ENCODE data around the gene GALNT17.

Gene GALNT17

DNA sequence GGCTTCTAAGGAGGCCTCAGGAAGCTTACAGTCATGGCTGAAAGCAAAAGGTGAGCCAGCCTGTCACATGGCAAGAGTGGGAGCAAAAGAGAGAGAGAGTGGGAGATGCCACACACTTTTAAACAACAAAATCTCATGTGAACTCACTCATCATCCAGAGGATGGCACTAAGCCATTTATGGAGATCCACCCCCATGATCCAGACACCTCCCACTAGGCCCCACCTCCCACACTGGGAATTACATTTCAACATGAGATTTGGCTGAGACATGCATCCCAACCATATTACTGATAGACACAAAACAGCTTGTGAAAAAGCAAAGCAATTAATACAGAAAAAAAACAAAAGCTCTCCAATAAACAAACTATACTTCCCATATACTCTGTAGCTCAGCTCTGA is 210.3 kb downstream of the GALNT17 start:
- DNase-seq (ENCODE audit: low spot score) = no peak

DNA sequence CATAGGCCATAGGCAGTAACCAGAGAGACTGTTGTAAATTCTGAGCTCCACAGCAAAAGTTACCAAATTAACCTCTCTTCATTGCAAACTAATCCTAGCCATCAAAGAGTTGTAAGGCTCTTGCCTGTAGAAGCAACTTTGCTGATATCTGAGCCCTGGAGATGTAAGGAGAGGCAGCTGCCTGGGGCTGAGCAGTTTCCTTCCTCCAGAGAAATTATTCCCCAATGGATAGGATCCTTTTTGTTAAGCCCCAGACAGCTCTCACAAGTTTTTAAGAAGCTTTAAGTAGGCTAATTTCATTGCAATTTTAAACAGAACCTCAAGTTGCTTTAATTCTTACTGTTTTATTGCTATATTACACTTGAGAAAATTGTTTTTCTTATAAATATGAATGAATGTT is 211.1 kb downstream of the GALNT17 start:
- no peak for DNase-seq (ENCODE audit: low spot score)

- DNase-seq (ENCODE audit: low spot score) = no peak
These were observed 211.9 kb downstream of the GALNT17 start for GRCh38 chr7:71343892-71344291.

GRCh38 chr7:71345117-71345884 is 213.4 kb downstream of the GALNT17 start:
- DNase-seq (ENCODE audit: low spot score) = no peak

- DNase-seq (ENCODE audit: low spot score) = no peak
These were observed 217.1 kb downstream of the GALNT17 start for GRCh38 chr7:71348821-71349681.

- DNase-seq (ENCODE audit: low spot score) = no peak
These were observed 217.9 kb downstream of the GALNT17 start for GRCh38 chr7:71349682-71350481.

DNA sequence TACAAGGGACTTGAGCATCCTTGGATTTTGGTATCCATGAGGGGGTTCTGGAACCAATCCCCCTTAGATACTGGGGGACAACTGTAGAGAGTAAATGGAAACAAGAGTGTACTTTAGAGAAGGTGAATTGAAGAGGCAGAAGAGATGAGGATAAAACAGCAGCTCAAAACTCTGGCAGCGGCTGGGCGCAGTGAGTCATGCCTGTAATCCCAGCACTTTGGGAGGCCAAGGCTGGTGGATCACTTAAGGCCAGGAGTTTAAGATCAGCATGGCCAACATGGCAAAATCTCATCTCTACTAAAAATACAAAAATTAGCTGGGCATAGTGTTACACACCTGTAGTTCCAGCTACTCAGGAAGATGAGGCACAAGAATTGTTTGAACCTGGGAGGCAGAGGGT is 218.7 kb downstream of the GALNT17 start:
- DNase-seq (ENCODE audit: low spot score) = no peak

DNA sequence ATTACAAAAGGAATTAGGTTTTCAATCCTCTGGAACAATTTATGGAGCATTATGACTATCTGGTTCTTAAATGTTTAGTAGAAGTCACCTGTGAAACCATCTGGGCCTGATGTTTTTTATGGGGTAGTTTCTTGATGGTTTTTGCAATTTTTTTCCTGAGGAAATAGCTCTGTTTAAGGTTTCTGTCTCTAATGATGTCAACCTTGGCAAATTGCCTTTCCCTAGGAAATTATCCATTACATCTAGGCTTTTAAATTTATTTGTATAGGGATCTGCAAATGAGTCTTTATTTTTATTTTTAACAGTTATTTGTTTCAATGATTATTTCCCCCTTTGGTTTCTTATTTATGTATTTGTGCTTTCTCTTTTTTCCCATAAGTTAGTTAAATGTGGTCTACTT is 222.8 kb downstream of the GALNT17 start:
- no peak for DNase-seq (ENCODE audit: low spot score)

DNA sequence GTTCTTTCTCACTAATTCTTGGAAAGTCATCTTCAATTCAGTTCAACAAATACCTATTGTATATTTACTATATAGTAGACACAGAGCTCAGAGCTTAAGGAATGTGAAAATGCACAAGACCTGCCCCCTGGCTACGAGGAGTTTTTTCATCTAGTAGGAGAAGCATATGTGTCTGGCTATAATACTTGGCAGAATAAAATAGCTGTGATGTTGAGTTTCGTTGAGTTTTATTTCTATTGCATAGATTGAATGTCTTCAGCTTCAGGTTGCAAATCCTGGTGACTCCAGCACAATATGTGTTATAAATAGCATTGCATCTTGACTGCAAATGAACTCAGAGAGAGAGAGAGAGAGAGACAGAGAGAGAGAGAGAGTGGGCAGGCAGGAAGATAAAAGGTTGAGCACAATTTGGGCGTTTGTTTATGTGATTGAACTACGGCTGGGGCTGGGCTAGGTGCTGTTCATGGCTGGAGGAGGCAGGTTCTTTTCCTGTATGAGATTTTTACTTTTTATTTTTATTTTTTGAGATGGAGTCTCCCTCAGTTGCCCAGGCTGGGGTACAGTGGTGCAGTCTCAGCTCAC is 229.6 kb downstream of the GALNT17 start:
- no peak for DNase-seq (ENCODE audit: low spot score)

GRCh38 chr7:71362240-71362639 is 230.3 kb downstream of the GALNT17 start:
- DNase-seq (ENCODE audit: low spot score) = no peak

DNA sequence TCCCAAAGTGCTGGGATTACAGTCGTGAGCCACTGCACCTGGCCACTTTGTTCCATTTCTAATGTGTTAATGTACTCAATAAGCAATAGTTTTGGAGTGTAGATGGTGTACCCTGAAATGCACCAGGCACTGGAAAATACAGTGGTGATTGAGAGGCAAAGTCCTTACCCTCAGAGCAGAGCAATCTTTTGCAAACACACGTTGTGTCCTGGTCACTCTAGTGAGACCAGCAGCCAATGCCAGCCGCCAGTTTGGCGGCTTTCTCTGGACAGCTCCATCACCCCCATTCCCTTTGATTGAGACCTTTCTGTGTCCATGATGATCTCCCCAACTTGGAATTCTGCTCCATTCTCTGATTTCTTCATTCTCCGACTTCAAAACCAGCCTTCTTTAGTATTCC is 231.3 kb downstream of the GALNT17 start:
- no peak for DNase-seq (ENCODE audit: low spot score)

GRCh38 chr7:71363627-71364026 is 231.7 kb downstream of the GALNT17 start:
- DNase-seq (ENCODE audit: low spot score) = no peak

GRCh38 chr7:71364551-71364950 is 232.6 kb downstream of the GALNT17 start:
- no peak for DNase-seq (ENCODE audit: low spot score)

DNA sequence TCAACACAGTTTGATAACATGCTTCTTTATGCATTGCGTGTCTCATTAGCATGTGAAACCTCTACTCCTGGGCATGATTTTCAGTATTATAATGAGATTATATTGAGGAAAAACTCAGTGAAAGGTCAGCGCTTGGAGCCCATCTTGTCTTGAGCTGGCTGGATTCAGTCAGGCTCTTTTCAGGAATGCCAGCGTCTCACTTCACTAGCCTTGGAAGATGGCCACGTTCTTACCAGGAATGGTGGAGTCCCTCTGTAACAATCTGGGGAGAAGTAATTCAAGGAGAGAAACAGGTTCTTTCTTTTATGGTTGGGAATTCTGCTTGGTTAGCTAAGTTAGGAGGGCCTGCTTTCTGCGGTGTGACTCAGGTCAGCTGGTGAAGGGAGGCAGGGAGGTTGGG is 241.0 kb downstream of the GALNT17 start:
- DNase-seq (ENCODE audit: low spot score) = no peak

DNA sequence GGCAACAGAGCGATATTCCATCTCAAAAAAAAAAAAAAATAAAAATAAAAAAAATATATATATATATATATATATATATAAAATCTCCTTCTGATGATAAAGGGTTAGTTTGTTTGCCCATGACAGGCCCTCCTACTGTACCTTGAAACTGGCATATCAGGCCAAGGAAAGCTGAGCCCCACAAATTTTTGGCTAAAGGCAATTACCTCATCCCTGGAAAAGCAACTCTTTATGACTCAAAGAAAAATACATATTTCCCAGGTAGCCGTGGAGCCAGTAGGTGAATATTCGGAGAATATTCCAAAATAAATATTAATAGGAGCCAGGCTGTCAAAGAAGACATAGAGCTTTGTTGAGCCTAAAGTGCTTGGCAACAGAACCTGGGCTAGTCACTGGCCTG is 245.1 kb downstream of the GALNT17 start:
- no peak for DNase-seq (ENCODE audit: low spot score)

- no peak for DNase-seq (ENCODE audit: low spot score)
These were observed 245.5 kb downstream of the GALNT17 start for GRCh38 chr7:71377469-71377868.

- DNase-seq (ENCODE audit: low spot score) = no peak
These were observed 252.2 kb downstream of the GALNT17 start for GRCh38 chr7:71384094-71384493.

GRCh38 chr7:71385330-71385729 is 253.4 kb downstream of the GALNT17 start:
- DNase-seq (ENCODE audit: low spot score) = no peak

DNA sequence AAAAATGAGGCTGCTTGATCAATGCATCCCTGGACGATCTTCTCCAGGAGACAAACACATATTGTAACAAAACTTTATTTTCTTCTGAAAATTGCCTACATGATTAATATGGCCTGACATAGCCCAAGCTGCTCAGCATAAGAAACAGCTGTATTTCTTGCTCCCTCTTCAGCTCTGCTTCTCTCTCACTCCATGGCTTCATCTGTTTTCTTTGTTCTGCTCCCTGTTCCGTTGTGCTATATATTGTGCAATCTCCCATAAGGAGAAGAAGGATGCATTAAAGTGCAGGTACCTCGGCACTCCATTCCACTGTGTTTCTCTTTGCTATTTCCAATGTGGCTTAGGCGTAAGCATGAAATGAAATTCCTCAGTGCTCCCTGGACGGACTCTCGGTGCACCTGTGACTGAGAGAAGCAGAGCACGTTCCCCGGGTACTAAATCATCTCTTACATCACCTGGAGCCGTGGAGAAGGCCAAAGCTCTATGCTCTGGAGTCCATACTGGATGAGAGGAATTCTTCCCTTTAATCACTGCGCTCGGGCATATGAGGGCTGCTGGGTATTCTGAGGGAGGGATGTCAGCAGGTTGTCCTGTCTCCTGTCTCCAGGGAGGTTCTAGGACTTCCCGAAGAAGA is 254.3 kb downstream of the GALNT17 start:
- DNase-seq (ENCODE audit: low spot score) = no peak

DNA sequence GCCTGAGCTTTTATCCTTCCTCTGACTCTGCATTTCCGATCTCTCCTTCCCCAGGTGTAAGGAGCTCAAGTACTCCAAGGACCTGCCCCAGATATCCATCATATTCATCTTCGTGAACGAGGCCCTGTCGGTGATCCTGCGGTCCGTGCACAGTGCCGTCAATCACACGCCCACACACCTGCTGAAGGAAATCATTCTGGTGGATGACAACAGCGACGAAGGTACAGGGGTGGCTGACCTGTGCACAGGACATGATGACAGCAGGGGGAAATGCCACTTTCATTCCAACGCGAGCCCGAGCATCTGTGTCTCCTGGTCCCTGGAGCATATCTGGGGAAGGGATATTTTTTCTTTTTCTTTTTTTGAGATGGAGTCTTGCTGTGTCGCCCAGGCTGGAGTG is 256.2 kb downstream of the GALNT17 start:
- no peak for DNase-seq (ENCODE audit: low spot score)

- DNase-seq (ENCODE audit: low spot score) = no peak
These were observed 258.0 kb downstream of the GALNT17 start for GRCh38 chr7:71389976-71390375.

DNA sequence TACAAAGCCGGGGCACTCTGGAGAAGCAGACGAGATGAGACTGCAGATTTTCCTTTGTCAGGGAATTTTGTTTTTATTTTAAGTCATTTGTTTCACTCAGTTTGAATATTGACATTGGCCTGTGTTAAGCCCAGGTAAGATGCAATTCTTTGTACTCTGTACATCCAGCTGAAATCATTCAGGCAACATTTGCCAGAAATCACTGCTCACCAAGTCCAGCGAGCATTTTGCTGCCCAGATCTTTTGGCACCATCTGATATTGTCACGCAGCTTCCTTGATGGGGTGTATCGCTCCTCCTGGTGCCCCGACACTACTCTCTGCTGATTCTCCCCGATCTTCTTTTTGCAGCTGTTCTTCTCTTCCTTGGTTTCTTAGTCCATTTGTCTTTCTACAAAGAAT is 261.7 kb downstream of the GALNT17 start:
- no peak for DNase-seq (ENCODE audit: low spot score)

All from NAMALWA (cell line).